H1 (cell line): ENCODE data around the gene CDON. TPM values are rescaled to one million over a fixed set of nuclear protein-coding genes. Genes with fewer than 3 reads are reported as not detected.

Experiments used
- CTCF ChIA-PET: fragments of 300-600 bp; sonication (Branson Sonifier 250); formaldehyde crosslinking; loops from one replicate; lab custom pipeline; 2021; ENCODE audit not compliant: partially characterized antibody; lab: Charles Lee
- POLR2A ChIA-PET: fragments of 300-600 bp; sonication (Branson Sonifier 250); formaldehyde crosslinking; loops from one replicate; lab custom pipeline; 2021; ENCODE audit warnings: inconsistent platforms; ENCODE audit not compliant: partially characterized antibody; lab: Charles Lee
- DNase-seq, 2 experiments: peaks; one replicate each; pipeline versions ENCODE4 v3.0.0 to v3.0.0-alpha.2; 2010 to 2022; ENCODE audit warnings: low spot score in 2 of 2, low read depth in 1 of 2, mixed read lengths in 1 of 2
- FAIRE-seq: peaks from 2 replicates; lab custom pipeline; 2011; peaks lifted over from hg19 to GRCh38; lab: Jason Lieb, UNC
- H2AFZ ChIP-seq: 2 replicates; pipeline ENCODE4 v1.8.1; 2012; ENCODE audit warnings: low read length, inconsistent platforms
- H2AK5ac ChIP-seq: 2 replicates; pipeline ENCODE4 v1.6.1; 2013; ENCODE audit warnings: low read depth, low read length
- H2BK120ac ChIP-seq: replicated peaks from 2 replicates; pipeline ENCODE3; 2013; ENCODE audit warnings: low read depth, low read length, inconsistent platforms
- H2BK12ac ChIP-seq: 2 replicates; pipeline ENCODE4 v1.6.1; 2013; ENCODE audit warnings: low read depth, low read length
- H2BK15ac ChIP-seq: 2 replicates; pipeline ENCODE4 v1.6.1; 2013; ENCODE audit warnings: low read length
- H2BK20ac ChIP-seq: 2 replicates; pipeline ENCODE4 v1.6.1; 2013; ENCODE audit warnings: low read length
- H2BK5ac ChIP-seq: 2 replicates; pipeline ENCODE4 v1.6.1; 2013; ENCODE audit warnings: low read depth, low read length
- H3K14ac ChIP-seq: 2 replicates; pipeline ENCODE4 v1.6.1; 2013; ENCODE audit warnings: inconsistent platforms; ENCODE audit not compliant: insufficient read length
- H3K18ac ChIP-seq: 2 replicates; pipeline ENCODE4 v1.6.1; 2013; ENCODE audit warnings: low read length; ENCODE audit errors: extremely low read depth
- H3K23ac ChIP-seq: 2 replicates; pipeline ENCODE4 v1.6.1; 2013; ENCODE audit warnings: inconsistent platforms; ENCODE audit not compliant: insufficient read length
- H3K23me2 ChIP-seq: 2 replicates; pipeline ENCODE4 v1.6.1; 2013; ENCODE audit warnings: low read depth, low read length
- H3K27ac ChIP-seq: 2 replicates; pipeline ENCODE4 v1.6.1; 2011; ENCODE audit warnings: low read depth, low read length, inconsistent platforms
- H3K27me3 ChIP-seq, 4 experiments: replicated peaks in 1 of 4; 1 replicate in 1 of 4; 2 replicates in 3 of 4; pipeline versions ENCODE4 v1.6.1 to v1.8.1; 2011 to 2013; ENCODE audit warnings: low read length in 3 of 4, mild to moderate bottlenecking in 3 of 4, inconsistent platforms in 2 of 4, mixed read lengths in 2 of 4, moderate library complexity in 1 of 4; ENCODE audit not compliant: control insufficient read depth in 3 of 4, insufficient read depth in 3 of 4; ENCODE audit errors: extremely low read depth in 1 of 4
- H3K36me3 ChIP-seq, 4 experiments: 2 replicates each; pipeline versions ENCODE4 v1.6.1 to v1.8.1; 2011 to 2013; ENCODE audit warnings: mild to moderate bottlenecking in 4 of 4, low read length in 3 of 4, moderate library complexity in 2 of 4, control low read depth in 1 of 4, inconsistent platforms in 1 of 4; ENCODE audit not compliant: insufficient read depth in 4 of 4, control insufficient read depth in 2 of 4
- H3K4ac ChIP-seq: replicated peaks from 2 replicates; pipeline ENCODE3; 2013; ENCODE audit warnings: low read length, low read depth, mixed read lengths, inconsistent platforms; ENCODE audit not compliant: insufficient read length
- H3K4me1 ChIP-seq, 4 experiments: replicated peaks in 1 of 4; 1 replicate in 1 of 4; 2 replicates in 3 of 4; pipeline versions ENCODE4 v1.6.1 to v1.8.1; 2011 to 2013; ENCODE audit warnings: low read length in 3 of 4, inconsistent platforms in 2 of 4, mixed read lengths in 1 of 4; ENCODE audit not compliant: insufficient read depth in 4 of 4, control insufficient read depth in 3 of 4
- H3K4me2 ChIP-seq, 2 experiments: 2 replicates each; pipeline versions ENCODE4 v1.6.1 to v1.8.1; 2011 to 2013; ENCODE audit warnings: low read depth in 2 of 2, low read length in 2 of 2, control low read depth in 1 of 2, inconsistent platforms in 1 of 2, mild to moderate bottlenecking in 1 of 2; ENCODE audit not compliant: insufficient read depth in 1 of 2
- H3K4me3 ChIP-seq, 4 experiments: fragments of 200-600, 300-600 bp in 1 of 4; sonication (generic), shearing (Covaris generic), sonication (Bioruptor Twin) in 1 of 4; 2 replicates each; pipeline versions ENCODE4 v1.5.1 to v1.8.1; 2011 to 2016; ENCODE audit warnings: low read length in 4 of 4, low read depth in 3 of 4, control low read depth in 2 of 4, inconsistent platforms in 2 of 4, mild to moderate bottlenecking in 2 of 4, mixed read lengths in 1 of 4, moderate library complexity in 1 of 4; ENCODE audit not compliant: insufficient read depth in 2 of 4; ENCODE audit errors: extremely low read depth in 1 of 4
- H3K56ac ChIP-seq: replicated peaks from 2 replicates; pipeline ENCODE3; 2013; ENCODE audit warnings: low read depth, mild to moderate bottlenecking, mixed read lengths, low read length, inconsistent platforms; ENCODE audit not compliant: insufficient read length
- H3K79me1 ChIP-seq: 2 replicates; pipeline ENCODE4 v1.6.1; 2013; ENCODE audit warnings: low read depth, low read length, control low read depth
- H3K79me2 ChIP-seq, 2 experiments: 2 replicates each; pipeline versions ENCODE4 v1.6.1 to v1.8.1; 2012 to 2013; ENCODE audit warnings: low read length in 2 of 2, mild to moderate bottlenecking in 2 of 2, inconsistent platforms in 1 of 2; ENCODE audit not compliant: insufficient read depth in 2 of 2, control insufficient read depth in 1 of 2
- H3K9ac ChIP-seq, 4 experiments: replicated peaks in 1 of 4; 1 replicate in 1 of 4; 2 replicates in 3 of 4; pipeline versions ENCODE4 v1.6.1 to v1.8.1; 2011 to 2013; ENCODE audit warnings: low read depth in 3 of 4, low read length in 3 of 4, control low read depth in 2 of 4, mild to moderate bottlenecking in 2 of 4, moderate library complexity in 2 of 4, inconsistent platforms in 1 of 4; ENCODE audit errors: extremely low read depth in 1 of 4
- H3K9me3 ChIP-seq, 2 experiments: 2 replicates each; pipeline versions ENCODE4 v1.6.1 to v1.8.1; 2012 to 2013; ENCODE audit warnings: mild to moderate bottlenecking in 2 of 2, moderate library complexity in 2 of 2, control low read depth in 1 of 2, inconsistent platforms in 1 of 2, low read depth in 1 of 2, low read length in 1 of 2, mixed read lengths in 1 of 2; ENCODE audit not compliant: insufficient read depth in 2 of 2
- H4K20me1 ChIP-seq, 2 experiments: replicated peaks in 1 of 2; 2 replicates each; pipeline versions ENCODE3 to v1.8.1; 2011 to 2013; ENCODE audit warnings: inconsistent platforms in 2 of 2, low read length in 2 of 2, mild to moderate bottlenecking in 1 of 2; ENCODE audit not compliant: insufficient read depth in 2 of 2, control insufficient read depth in 1 of 2
- H4K5ac ChIP-seq: 2 replicates; pipeline ENCODE4 v1.6.1; 2013; ENCODE audit warnings: low read length, low read depth, mixed read lengths, inconsistent platforms; ENCODE audit not compliant: insufficient read length
- H4K8ac ChIP-seq: 2 replicates; pipeline ENCODE4 v1.8.0; 2013; ENCODE audit warnings: mild to moderate bottlenecking, moderate library complexity, low read length, inconsistent platforms; ENCODE audit not compliant: insufficient read depth; ENCODE audit errors: extremely low read depth
- H4K91ac ChIP-seq: replicated peaks from 2 replicates; pipeline ENCODE3; 2013; ENCODE audit warnings: low read length, mixed read lengths, inconsistent platforms; ENCODE audit not compliant: insufficient read length
- ATF3 ChIP-seq: IDR thresholded peaks from 2 replicates; pipeline ENCODE4 v1.6.1; 2011; ENCODE audit warnings: low read depth, mild to moderate bottlenecking, low read length; ENCODE audit not compliant: insufficient read depth
- BRCA1 ChIP-seq: IDR thresholded peaks from 2 replicates; pipeline ENCODE4 v1.6.1; 2012; ENCODE audit warnings: low read depth, low read length, improper control_type of control experiment
- GTF2F1 ChIP-seq: IDR thresholded peaks from 2 replicates; pipeline ENCODE4 v1.6.1; 2012; ENCODE audit warnings: low read depth, low read length, improper control_type of control experiment, borderline replicate concordance
- HDAC2 ChIP-seq, 2 experiments: fragments of 300-600 bp in 1 of 2; sonication (generic) in 1 of 2; IDR thresholded peaks; 2 replicates each; pipeline ENCODE4 v1.6.1; 2011 to 2012; ENCODE audit warnings: low read depth in 2 of 2, low read length in 2 of 2, mild to moderate bottlenecking in 2 of 2, moderate library complexity in 2 of 2, borderline replicate concordance in 1 of 2, inconsistent platforms in 1 of 2
- POLR2AphosphoS5 ChIP-seq: IDR thresholded peaks from 2 replicates; pipeline ENCODE4 v1.6.1; 2011; ENCODE audit warnings: low read depth, low read length
- SIRT6 ChIP-seq: IDR thresholded peaks from one replicate; pipeline ENCODE4 v1.7.1; 2012; ENCODE audit warnings: low read length, inconsistent platforms
- SP4 ChIP-seq: IDR thresholded peaks from 2 replicates; pipeline ENCODE4 v1.6.1; 2012; ENCODE audit warnings: low read length, inconsistent platforms
- SRF ChIP-seq: IDR thresholded peaks from 2 replicates; pipeline ENCODE4 v1.6.1; 2011; ENCODE audit warnings: mild to moderate bottlenecking, low read depth, low read length, moderate library complexity
- SUZ12 ChIP-seq: fragments of 200-600 bp; sonication (generic); IDR thresholded peaks from 2 replicates; pipeline ENCODE4 v1.6.1; 2012; ENCODE audit warnings: mild to moderate bottlenecking, inconsistent platforms, low read length, moderate library complexity, mixed read lengths
- ZNF274 ChIP-seq: IDR thresholded peaks from 2 replicates; pipeline ENCODE4 v1.7.0; 2012; ENCODE audit warnings: low read length, borderline replicate concordance; ENCODE audit errors: extremely low read depth
- WGBS, 2 experiments: shearing (Covaris generic) in 1 of 2; methylation state at CpG; one replicate each; pipeline versions ENCODE4 v1.1.6 to v1.1.7; 2013 to 2015; ENCODE audit warnings: low lambda C conversion rate in 2 of 2, mixed read lengths in 2 of 2, inconsistent platforms in 1 of 2, low coverage in 1 of 2, missing lambda C conversion rate in 1 of 2; ENCODE audit not compliant: insufficient replicate concordance in 2 of 2, insufficient coverage in 1 of 2, insufficient read length in 1 of 2; ENCODE audit errors: extremely low coverage in 1 of 2, missing lambda C conversion rate in 1 of 2; 5-methylcytosine and 5-hydroxymethylcytosine counted together
- polyA plus RNA-seq, 7 experiments: library from polyadenylated mRNA; depleted of rRNA in 3 of 7; stranded (reverse) in 5 of 7; unstranded in 2 of 7; fragments of >200 nt in 5 of 7; fragments of 200-250 nt in 2 of 7; gene quantifications; 1 replicate in 5 of 7; 2 replicates in 1 of 7; 4 replicates in 1 of 7; pipeline versions ENCODE4 v1.2.1 to v1.2.3, GENCODE V29; 2011 to 2013; ENCODE audit warnings: missing spikeins in 2 of 7, mixed read lengths in 2 of 7
- total RNA-seq: library from RNA; stranded (reverse); fragmentation: NEBNext Ultra II Directional; extraction: Animal tissue kit (Norgen Biotek cat#: 25700); gene quantifications from 2 replicates; pipeline ENCODE4 v1.2.1, GENCODE V29; 2021

CDON gene
- total and polyA plus RNA-seq, 2 of the 8 experiments (the other 6 are each of a cell fraction or from before 2014, with no cell fraction given): 11.0 to 32.5 TPM

GRCh38 chr11:126051117-126051516 is 11.5 kb downstream of the CDON start:
- H2BK120ac ChIP-seq: no peak overlapping the region
- no peak overlapping the region for H3K4me3 ChIP-seq
- peaks cover 0 to 3% (median 0%) of the 10 kb centered on the region in 4 experiments; a peak in 1 of 8 replicates for H3K36me3 ChIP-seq
- H3K9ac ChIP-seq: no peak overlapping the region
- H3K4ac ChIP-seq: no peak overlapping the region
- H3K27ac ChIP-seq: no peak overlapping the region
- no peak overlapping the region for H2AFZ ChIP-seq
- no peak overlapping the region for H2AK5ac ChIP-seq
- ChIA-PET CTCF (interaction anchor here (0.6 to 1.4 kb wide), 2 partner anchors 10 to 44 kb away, joined by 3 to 8 read pairs; no protein-coding TSS in a partner anchor), POLR2A (no interaction called here)
- H3K4me2 ChIP-seq: no peak overlapping the region
- H3K18ac ChIP-seq: no peak overlapping the region
- H4K5ac ChIP-seq: no peak overlapping the region
- peaks cover 0 to 1% of the 10 kb centered on the region in 2 experiments for H4K20me1 ChIP-seq
- H3K79me2 ChIP-seq: peaks cover 0 to 11% of the 10 kb centered on the region in 2 experiments; a peak in 2 of 4 replicates
- no peak overlapping the region for H3K14ac ChIP-seq
- H3K56ac ChIP-seq: no peak overlapping the region
- no peak overlapping the region for H2BK15ac ChIP-seq
- no peaks in the 10 kb centered on the region for H3K27me3 ChIP-seq
- WGBS, 2 experiments: 86% methylated on average over 3 of the region's 3 CpGs; no CpG with 5 or more reads in 1 of the 2 experiments
- H4K8ac ChIP-seq: no peak overlapping the region
- H3K9me3 ChIP-seq: no peaks in the 10 kb centered on the region
- TF ChIP-seq HDAC2 (IDR thresholded peaks at IDR 0.05; ENCODE audit: borderline replicate concordance in 1 of 2, low read depth in 2 of 2, low read length in 2 of 2) (no peak), GTF2F1 (no peak), SP4 (no peak), ATF3 (no peak), SIRT6 (no peak), SRF (no peak), POLR2AphosphoS5 (no peak), ZNF274 (no peak), BRCA1 (no peak), SUZ12 (no peak)
- no peaks in the 10 kb centered on the region; the same call in 1 of the 2 replicates for H3K79me1 ChIP-seq
- FAIRE-seq (no peak), DNase-seq (no peak)
- H3K4me1 ChIP-seq: peaks cover 0 to 3% (median 0%) of the 10 kb centered on the region in 4 experiments; a peak in 1 of 7 replicates
- no peak overlapping the region for H2BK20ac ChIP-seq
- H4K91ac ChIP-seq: no peak overlapping the region
- H2BK5ac ChIP-seq: no peak overlapping the region
- no peak overlapping the region for H3K23ac ChIP-seq
- H3K23me2 ChIP-seq: no peaks in the 10 kb centered on the region
- no peak overlapping the region for H2BK12ac ChIP-seq
